Fibroblast of pulmonary artery (primary cell): Measurements from ENCODE around the gene GRB10.

Experiments used
- DNase-seq: peaks from one replicate; pipeline ENCODE4 v3.0.0-alpha.2; 2010; ENCODE audit warnings: low read depth
- H3K4me3 ChIP-seq: replicated peaks from 2 replicates; pipeline ENCODE4 v1.5.1; 2011; ENCODE audit warnings: low read depth, mild to moderate bottlenecking, control low read depth, low read length, moderate library complexity
- CTCF ChIP-seq: IDR thresholded peaks from 2 replicates; pipeline ENCODE4 v1.5.1; 2011; ENCODE audit warnings: mild to moderate bottlenecking, control low read depth, low read length, inconsistent platforms; ENCODE audit errors: missing control alignments

GRB10 gene

GRCh38 chr7:50714857-50715256, 67.8 kb downstream of the GRB10 start:
- H3K4me3 ChIP-seq, result no peak overlapping the region
- peak; percentile 34 for DNase-seq
- TF ChIP-seq CTCF, result no peak

DNA sequence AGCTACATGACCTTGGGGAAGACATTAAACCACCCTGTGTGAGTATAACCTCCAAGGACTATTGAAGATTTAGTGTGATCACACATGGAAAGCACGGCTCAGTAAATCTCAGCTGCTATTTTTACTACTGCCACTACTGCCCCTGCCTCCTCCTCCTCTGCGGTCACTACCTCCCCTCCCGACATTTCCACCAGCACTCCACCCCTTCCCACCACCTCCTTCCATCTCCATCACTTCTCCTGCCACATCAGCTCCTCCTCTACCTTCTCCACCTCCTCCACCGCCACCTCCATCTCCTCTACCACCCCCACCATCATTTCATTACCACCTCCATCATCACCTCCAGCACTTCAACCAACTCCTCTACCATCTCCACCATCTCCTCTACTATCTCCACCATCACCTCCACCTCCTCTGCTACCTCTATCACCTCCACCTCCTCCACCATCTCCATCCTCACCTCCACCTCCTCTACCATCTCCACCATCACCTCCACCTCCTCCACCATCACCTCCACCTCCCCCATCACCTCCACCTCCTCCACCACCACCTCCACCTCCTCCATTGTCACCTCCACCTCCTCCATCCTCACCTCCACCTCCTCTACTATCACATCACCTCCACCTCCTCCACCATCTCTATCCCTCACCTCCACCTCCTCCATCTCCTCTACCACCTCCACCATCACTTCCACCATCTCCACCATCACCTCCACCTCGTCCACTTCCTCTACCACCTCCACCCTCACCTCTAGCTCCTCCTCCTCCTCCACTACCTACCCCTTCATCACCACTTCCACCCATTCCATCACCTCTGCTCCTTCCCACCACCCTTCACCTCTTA, 69.4 kb downstream of the GRB10 start:
- no peak for DNase-seq
- TF ChIP-seq CTCF, result no peak
- H3K4me3 ChIP-seq, result no peak overlapping the region

GRCh38 chr7:50712252-50713122, 70.2 kb downstream of the GRB10 start:
- H3K4me3 ChIP-seq, result no peak overlapping the region
- no peak for TF ChIP-seq CTCF
- no peak for DNase-seq

DNA sequence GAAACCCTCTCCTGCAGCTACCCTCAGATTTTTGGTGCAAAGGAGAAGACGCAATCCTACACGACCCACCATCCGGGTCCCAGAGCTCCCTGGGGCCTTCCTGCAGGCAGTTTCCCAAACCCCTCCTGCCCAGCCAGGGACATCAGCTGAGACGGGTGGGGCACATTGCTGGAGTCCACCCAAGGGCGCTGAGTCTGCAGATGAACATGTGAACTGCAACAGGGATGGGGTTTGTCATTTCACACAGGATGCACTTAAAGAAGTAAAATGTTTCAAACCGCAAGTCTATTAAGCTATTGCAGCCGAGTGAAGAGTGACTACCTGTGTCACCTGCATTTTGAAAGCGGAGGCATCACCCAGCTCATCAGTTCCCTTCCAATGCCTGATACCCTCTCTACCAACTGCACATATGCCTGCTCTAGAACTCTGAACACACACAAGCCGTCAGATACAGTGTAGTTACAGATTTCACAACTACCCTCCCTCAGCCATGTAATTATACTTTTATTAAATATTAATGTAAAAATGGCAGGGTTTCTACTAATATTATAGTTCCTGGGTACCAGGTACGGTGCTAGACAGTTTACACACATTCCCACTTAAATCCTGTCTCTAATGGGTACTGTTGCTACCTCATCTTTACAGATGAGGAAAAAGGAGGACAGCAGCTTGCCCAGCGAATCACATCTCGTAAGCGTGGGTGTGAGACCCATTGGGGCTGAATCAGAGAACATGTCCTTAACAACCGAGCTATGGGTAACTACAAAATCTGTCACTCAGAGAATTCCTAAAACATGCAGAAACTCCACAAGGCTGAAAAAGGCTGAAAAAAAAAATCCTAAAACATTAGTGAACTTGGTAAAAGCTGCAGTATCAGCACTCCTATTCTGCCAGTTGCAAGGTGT, 71.2 kb downstream of the GRB10 start:
- no peak for TF ChIP-seq CTCF

GRCh38 chr7:50710441-50711154, 72.1 kb downstream of the GRB10 start:
- H3K4me3 ChIP-seq, result no peak overlapping the region
- no peak for TF ChIP-seq CTCF
- DNase-seq, result no peak

More for the DNA sequence above, 71.2 kb downstream of the GRB10 start:
- no peak overlapping the region for H3K4me3 ChIP-seq
- DNase-seq, result no peak

DNA sequence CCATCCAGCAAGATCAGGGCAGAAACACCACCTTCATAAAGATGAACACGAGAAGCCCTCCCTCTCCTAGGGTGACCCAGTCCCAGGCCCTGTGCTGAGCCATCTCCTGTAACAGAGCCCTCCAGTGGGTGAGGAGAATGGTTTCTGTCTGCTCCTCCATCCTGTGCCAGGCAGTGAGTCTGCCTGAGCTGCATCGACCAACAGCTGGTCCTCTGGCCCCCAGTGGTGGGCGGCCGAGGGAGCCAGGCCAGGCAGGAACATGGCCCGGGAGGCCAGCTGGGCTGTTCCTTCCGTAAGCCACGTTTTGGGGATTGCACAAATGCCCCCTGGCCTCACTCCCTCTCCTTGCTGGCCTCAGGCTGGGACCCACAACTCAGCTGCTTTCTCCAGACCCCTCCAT, 73.5 kb downstream of the GRB10 start:
- no peak overlapping the region for H3K4me3 ChIP-seq
- TF ChIP-seq CTCF, result no peak
- no peak for DNase-seq
